Endothelial cell (in vitro differentiated cells): ENCODE data around the gene RSRC1. TPM values are rescaled to one million over a fixed set of nuclear protein-coding genes. Genes with fewer than 3 reads are reported as not detected.
"Not testable (repeated sequence)": the region's sequence is repeated elsewhere in the genome, so short reads cannot be mapped to it uniquely, and the experiment has no call there.

ENCODE experiments used
- DNase-seq: peaks from one replicate; pipeline ENCODE4 v3.0.0; 2021; ENCODE audit warnings: low spot score
- H3K27ac Mint-ChIP-seq: one replicate; pipeline ENCODE4 v1.8.0; 2021; ENCODE audit warnings: mixed read lengths, inconsistent platforms; ENCODE audit not compliant: unreplicated experiment
- H3K27me3 Mint-ChIP-seq: one replicate; pipeline ENCODE4 v1.8.0; 2021; ENCODE audit warnings: mild to moderate bottlenecking, moderate library complexity, mixed read lengths, inconsistent platforms; ENCODE audit not compliant: unreplicated experiment
- H3K36me3 Mint-ChIP-seq: one replicate; pipeline ENCODE4 v1.8.0; 2021; ENCODE audit warnings: mild to moderate bottlenecking, low read depth, mixed read lengths, inconsistent platforms; ENCODE audit not compliant: unreplicated experiment
- H3K4me1 Mint-ChIP-seq: one replicate; pipeline ENCODE4 v1.8.0; 2021; ENCODE audit warnings: mild to moderate bottlenecking, mixed read lengths, inconsistent platforms; ENCODE audit not compliant: unreplicated experiment
- H3K4me3 Mint-ChIP-seq: one replicate; pipeline ENCODE4 v1.8.0; 2021; ENCODE audit warnings: mild to moderate bottlenecking, mixed read lengths, inconsistent platforms; ENCODE audit not compliant: unreplicated experiment
- H3K9me3 Mint-ChIP-seq: one replicate; pipeline ENCODE4 v1.8.0; 2021; ENCODE audit warnings: mixed read lengths, inconsistent platforms; ENCODE audit not compliant: unreplicated experiment
- total RNA-seq: library from RNA; stranded (reverse); fragmentation: NEBNext Ultra II Directional; extraction: Animal tissue kit (Norgen Biotek cat#: 25700); gene quantifications from one replicate; pipeline ENCODE4 v1.2.1, GENCODE V29; 2021; ENCODE audit not compliant: unreplicated experiment
- TF ChIP-seq, protein P1 (sequence below): fragments of 200-600 bp; sonication (generic); IDR thresholded peaks from one replicate; pipeline ENCODE4 v1.5.0; 2021; ENCODE audit warnings: antibody characterized with exemption; ENCODE audit not compliant: unreplicated experiment

Gene RSRC1
- total RNA-seq, 1 donor from 2014 or later: 24.7 TPM

DNA sequence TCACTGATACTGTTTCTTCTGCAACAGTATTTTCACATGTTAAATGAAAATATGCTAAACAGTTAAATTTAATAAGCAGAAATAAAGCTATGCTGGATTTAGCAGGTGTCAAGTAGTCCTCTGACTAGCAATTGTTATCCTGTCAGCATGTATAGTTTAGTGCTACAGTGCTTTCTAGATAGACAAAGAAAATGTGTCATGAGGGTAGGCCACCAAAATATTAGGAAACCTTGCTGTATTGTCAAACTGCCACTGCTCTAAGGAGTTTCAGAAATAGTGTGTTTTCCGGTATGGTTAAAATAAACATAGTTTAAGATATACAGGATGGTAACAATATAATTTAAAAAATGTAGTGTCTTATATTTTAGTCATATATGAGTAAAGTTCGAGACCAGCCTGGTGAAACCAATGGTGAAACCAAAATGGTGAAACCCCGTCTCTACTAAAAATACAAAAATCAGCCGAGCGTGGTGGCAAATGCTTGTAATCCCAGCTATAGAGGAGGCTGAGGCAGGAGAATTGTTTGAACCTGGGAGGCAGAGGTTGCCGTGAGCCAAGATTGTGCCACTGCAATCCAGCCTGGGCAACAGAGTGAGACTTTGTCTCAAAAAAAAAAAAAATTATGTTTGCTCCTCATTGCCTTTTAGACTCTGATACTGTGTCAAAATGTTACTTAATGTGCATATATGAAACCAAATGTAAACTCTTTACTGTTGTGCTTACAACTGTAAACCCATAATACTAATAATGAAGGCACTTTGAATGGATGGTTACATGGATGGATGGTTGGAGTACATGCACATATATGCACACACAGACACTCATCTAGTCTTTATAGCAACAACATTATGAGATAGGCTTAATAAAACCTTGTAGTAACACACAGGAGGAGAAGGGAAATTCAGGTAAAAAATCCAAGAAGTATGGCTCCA lies 204.8 kb downstream of the RSRC1 start:
- Mint-ChIP-seq H3K4me1 (no peaks in the 10 kb centered on the region), H3K27me3 (no peaks in the 10 kb centered on the region), H3K27ac (no peak overlapping the region), H3K4me3 (no peak overlapping the region), H3K9me3 (no peaks in the 10 kb centered on the region), H3K36me3 (no peaks in the 10 kb centered on the region)
- DNase-seq: no peak
- TF ChIP-seq, protein P1, sequence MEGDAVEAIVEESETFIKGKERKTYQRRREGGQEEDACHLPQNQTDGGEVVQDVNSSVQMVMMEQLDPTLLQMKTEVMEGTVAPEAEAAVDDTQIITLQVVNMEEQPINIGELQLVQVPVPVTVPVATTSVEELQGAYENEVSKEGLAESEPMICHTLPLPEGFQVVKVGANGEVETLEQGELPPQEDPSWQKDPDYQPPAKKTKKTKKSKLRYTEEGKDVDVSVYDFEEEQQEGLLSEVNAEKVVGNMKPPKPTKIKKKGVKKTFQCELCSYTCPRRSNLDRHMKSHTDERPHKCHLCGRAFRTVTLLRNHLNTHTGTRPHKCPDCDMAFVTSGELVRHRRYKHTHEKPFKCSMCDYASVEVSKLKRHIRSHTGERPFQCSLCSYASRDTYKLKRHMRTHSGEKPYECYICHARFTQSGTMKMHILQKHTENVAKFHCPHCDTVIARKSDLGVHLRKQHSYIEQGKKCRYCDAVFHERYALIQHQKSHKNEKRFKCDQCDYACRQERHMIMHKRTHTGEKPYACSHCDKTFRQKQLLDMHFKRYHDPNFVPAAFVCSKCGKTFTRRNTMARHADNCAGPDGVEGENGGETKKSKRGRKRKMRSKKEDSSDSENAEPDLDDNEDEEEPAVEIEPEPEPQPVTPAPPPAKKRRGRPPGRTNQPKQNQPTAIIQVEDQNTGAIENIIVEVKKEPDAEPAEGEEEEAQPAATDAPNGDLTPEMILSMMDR: no peak

DNA sequence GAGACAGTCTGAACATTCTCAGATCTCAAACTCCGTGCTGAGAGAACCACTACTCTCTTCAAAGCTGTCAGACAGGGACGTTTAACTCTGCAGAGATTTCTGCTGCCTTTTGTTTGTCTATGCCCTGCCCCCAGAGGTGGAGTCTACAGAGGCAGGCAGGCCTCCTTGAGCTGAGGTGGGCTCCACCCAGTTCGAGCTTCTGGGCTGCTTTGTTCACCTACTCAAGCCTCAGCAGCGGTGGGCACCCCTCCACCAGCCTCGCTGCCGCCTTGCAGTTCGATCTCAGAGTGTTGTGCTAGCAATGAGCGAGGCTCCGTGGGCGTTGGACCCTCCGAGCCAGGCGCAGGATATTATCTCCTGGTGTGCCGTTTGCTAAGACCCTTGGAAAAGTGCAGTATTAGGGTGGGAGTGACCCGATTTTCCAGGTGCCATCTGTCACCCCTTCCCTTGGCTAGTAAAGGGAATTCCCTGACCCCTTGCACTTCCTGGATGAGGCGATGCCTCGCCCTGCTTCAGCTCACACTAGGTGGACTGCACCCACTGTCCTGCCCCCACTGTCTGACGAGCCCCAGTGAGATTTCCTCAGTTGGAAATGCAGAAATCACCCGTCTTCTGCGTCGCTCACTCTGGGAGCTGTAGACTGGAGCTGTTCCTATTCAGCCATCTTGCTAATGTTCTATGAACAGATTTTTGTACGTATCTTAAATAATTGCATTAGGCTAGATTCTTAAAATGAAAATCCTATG lies 220.0 kb downstream of the RSRC1 start:
- DNase-seq, H3K27me3 Mint-ChIP-seq, H3K9me3 Mint-ChIP-seq, H3K36me3 Mint-ChIP-seq, H3K4me1 Mint-ChIP-seq, H3K27ac Mint-ChIP-seq: not testable (repeated sequence)
- peak overlapping the region; percentile 37 for H3K4me3 Mint-ChIP-seq

DNA sequence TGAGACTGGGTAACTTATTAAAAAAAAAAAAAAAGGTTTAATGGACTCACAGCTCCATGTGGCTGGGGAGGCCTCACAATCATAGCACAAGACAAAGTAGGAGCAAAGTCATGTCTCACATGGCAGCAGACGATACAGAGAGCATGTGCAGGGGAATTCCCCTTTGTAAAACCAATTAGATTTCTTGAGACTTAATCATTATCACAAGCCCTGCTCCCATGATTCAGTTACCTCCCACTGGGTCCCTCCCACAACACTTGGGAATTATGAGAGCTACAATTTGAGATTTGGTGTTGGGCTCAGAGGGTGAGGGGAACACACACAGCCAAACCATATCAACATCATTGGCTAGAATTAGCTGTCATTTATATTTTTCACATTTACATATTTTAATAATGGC lies 221.0 kb downstream of the RSRC1 start:
- no peak overlapping the region for H3K4me3 Mint-ChIP-seq
- H3K27me3 Mint-ChIP-seq: no peaks in the 10 kb centered on the region
- no peaks in the 10 kb centered on the region for H3K9me3 Mint-ChIP-seq
- H3K27ac Mint-ChIP-seq: no peak overlapping the region
- no peaks in the 10 kb centered on the region for H3K4me1 Mint-ChIP-seq
- TF ChIP-seq, protein P1: no peak
- H3K36me3 Mint-ChIP-seq: no peaks in the 10 kb centered on the region
- DNase-seq: no peak

DNA sequence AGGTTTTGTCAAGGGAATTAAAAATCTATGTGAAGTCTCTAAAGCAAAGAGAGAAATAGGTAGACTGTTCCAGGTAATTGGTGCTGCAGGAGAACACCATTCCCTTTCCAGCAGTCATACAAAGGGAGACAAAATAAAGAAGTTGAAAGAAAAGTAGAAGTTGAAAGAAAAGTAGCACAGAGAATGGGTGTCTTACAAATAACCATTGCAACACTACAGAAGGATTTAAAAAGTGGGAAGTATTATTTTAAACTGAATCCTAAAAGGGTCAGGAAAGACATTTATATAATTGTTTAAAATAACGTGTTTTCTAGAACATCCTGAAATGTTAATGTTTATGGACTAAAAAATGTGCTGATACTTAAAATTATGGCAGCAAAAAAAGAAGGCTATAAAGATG lies 223.8 kb downstream of the RSRC1 start:
- Mint-ChIP-seq H3K27ac (no peak overlapping the region), H3K4me1 (no peaks in the 10 kb centered on the region)

DNA sequence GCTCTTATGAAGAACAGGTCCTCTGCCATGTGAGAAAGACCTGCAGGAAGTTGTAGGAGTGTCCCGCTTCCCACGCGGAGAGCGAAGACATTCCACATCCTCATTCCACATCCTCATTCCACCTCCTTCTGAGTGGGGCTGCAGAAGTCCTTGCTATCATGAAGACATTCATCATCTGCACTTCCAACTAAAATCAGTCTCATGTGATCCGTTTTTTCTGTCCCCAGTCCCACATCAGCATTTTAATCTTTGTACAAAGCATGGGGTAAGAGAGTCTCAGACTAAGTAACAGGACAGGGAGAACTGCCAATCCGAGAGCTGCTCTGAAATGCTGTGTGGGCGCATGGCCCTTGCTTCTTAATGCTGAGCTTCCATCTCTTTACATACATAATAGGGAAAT lies 227.2 kb downstream of the RSRC1 start:
- no peak overlapping the region for H3K4me3 Mint-ChIP-seq
- TF ChIP-seq, protein P1: no peak
- H3K27ac Mint-ChIP-seq: no peak overlapping the region
- H3K4me1 Mint-ChIP-seq: peaks cover 4% of the 10 kb centered on the region
- H3K27me3 Mint-ChIP-seq: no peaks in the 10 kb centered on the region
- no peaks in the 10 kb centered on the region for H3K9me3 Mint-ChIP-seq
- peaks cover 5% of the 10 kb centered on the region for H3K36me3 Mint-ChIP-seq
- DNase-seq: no peak

More for the DNA sequence above, 223.8 kb downstream of the RSRC1 start:
- H3K9me3 Mint-ChIP-seq: no peaks in the 10 kb centered on the region
- H3K4me3 Mint-ChIP-seq: no peak overlapping the region
- H3K27me3 Mint-ChIP-seq: no peaks in the 10 kb centered on the region
- TF ChIP-seq, protein P1: no peak
- DNase-seq: no peak
- H3K36me3 Mint-ChIP-seq: no peaks in the 10 kb centered on the region
